Spleen (tissue), 11 donors: ENCODE measurements around the gene STING1. TPM values are rescaled to one million over a fixed set of nuclear protein-coding genes. Genes with fewer than 3 reads are reported as not detected.

ENCODE experiments used
- DNase-seq: peaks from one replicate; pipeline ENCODE4 v3.0.0-alpha.2; 2020
- H3K27ac ChIP-seq, 8 donors: fragments of 200-600 bp; sonication (generic) in 7 of 8; 1 replicate in 4 of 8; 2 replicates in 4 of 8; pipeline versions ENCODE4 v1.5.0 to v1.8.0; 2016 to 2021; ENCODE audit warnings: inconsistent platforms in 4 of 8, mild to moderate bottlenecking in 4 of 8, moderate library complexity in 1 of 8
- H3K27me3 ChIP-seq, 7 donors: fragments of 200-600 bp; sonication (generic) in 6 of 7; replicated peaks in 1 of 7; 1 replicate in 4 of 7; 2 replicates in 3 of 7; pipeline versions ENCODE4 v1.5.0 to v1.8.0; 2016 to 2021; ENCODE audit warnings: inconsistent platforms in 3 of 7, mild to moderate bottlenecking in 1 of 7
- H3K36me3 ChIP-seq, 6 donors: fragments of 200-600 bp; sonication (generic) in 5 of 6; 1 replicate in 4 of 6; 2 replicates in 2 of 6; pipeline versions ENCODE4 v1.5.0 to v1.8.0; 2016 to 2021; ENCODE audit warnings: inconsistent platforms in 2 of 6
- H3K4me1 ChIP-seq, 6 donors: fragments of 200-600 bp; sonication (generic) in 5 of 6; 1 replicate in 3 of 6; 2 replicates in 3 of 6; pipeline versions ENCODE4 v1.5.0 to v1.8.0; 2016 to 2021; ENCODE audit warnings: inconsistent platforms in 3 of 6
- H3K4me3 ChIP-seq, 8 donors: fragments of 200-600 bp; sonication (generic) in 7 of 8; 1 replicate in 4 of 8; 2 replicates in 4 of 8; pipeline versions ENCODE4 v1.5.0 to v1.8.0; 2016 to 2021; ENCODE audit warnings: inconsistent platforms in 4 of 8, mild to moderate bottlenecking in 4 of 8, moderate library complexity in 2 of 8
- H3K9me3 ChIP-seq, 8 donors: fragments of 200-600 bp; sonication (generic) in 7 of 8; 1 replicate in 4 of 8; 2 replicates in 4 of 8; pipeline versions ENCODE4 v1.5.0 to v1.8.0; 2016 to 2021; ENCODE audit warnings: inconsistent platforms in 4 of 8
- CTCF ChIP-seq, 11 experiments: fragments of 200-600 bp in 7 of 11; fragments of 450-650 bp in 4 of 11; sonication (generic) in 4 of 11; IDR thresholded peaks in 8 of 11; conservative IDR thresholded peaks in 3 of 11; 1 replicate in 7 of 11; 2 replicates in 4 of 11; pipeline versions ENCODE4 v1.4.0 to v1.8.0; 2016 to 2021; ENCODE audit warnings: antibody characterized with exemption in 11 of 11, inconsistent platforms in 4 of 11, mild to moderate bottlenecking in 1 of 11
- POLR2A ChIP-seq, 3 donors: fragments of 450-650 bp; IDR thresholded peaks; one replicate each; pipeline ENCODE4 v1.5.1; 2017; ENCODE audit warnings: antibody characterized with exemption in 3 of 3, mild to moderate bottlenecking in 1 of 3
- POLR2AphosphoS5 ChIP-seq, 3 donors: sonication (generic); formaldehyde crosslinking; IDR thresholded peaks; one replicate each; pipeline ENCODE4 v1.5.1; 2017; ENCODE audit warnings: antibody characterized with exemption in 3 of 3
- WGBS, 5 donors: extraction: QIAGEN DNeasy Blood & Tissue Kit in 3 of 5; methylation state at CpG; one replicate each; pipeline versions ENCODE4 v1.1.5 to v1.1.7; 2013 to 2018; 5-methylcytosine and 5-hydroxymethylcytosine counted together
- intact Hi-C: fragments of 100-400 bp; cut with DNase I; formaldehyde crosslinking; loops from one replicate; pipeline ENCODE4 v1.15.0; 2023; ENCODE audit warnings: low total_unique reads
- polyA plus RNA-seq, 3 donors: library from polyadenylated mRNA; stranded (reverse); fragments of 200-250 nt; gene quantifications; one replicate each; pipeline ENCODE4 v1.2.1, GENCODE V29; 2013
- total RNA-seq, 7 donors: library from RNA; depleted of rRNA in 3 of 7; stranded (reverse); fragments of >200 nt in 3 of 7; fragmentation: NEBNext Ultra II Directional in 4 of 7; extraction: Animal tissue kit (Norgen Biotek cat#: 25700) in 4 of 7; gene quantifications; one replicate each; pipeline versions ENCODE4 v1.1.0 to v1.2.1, GENCODE V29; 2016 to 2021
- donor health status: healthy with polysubstance abuse.
- donor health status: DM: no; HTN: no; CAD: no; lungs with moderate emphysema.
- donor health status: DM: no; HTN: no; CAD: no.
- donor health status: Bipolar disorder and iron deficiency.
- donor health status: healthy.
- donor health status: DM: no; HTN: no; CAD: no.
- donor health status: DM: yes; HTN: yes; CAD: no.

The STING1 gene
- total and polyA plus RNA-seq, 10 donors: 24.2 to 166 (median 104) TPM

- Histone ChIP-seq H3K36me3 (peaks cover 0 to 31% (median 19%) of the 10 kb centered on the region in 6 donors), H3K4me3 (no peak overlapping the region), H3K27me3 (no peaks in the 10 kb centered on the region), H3K9me3 (no peaks in the 10 kb centered on the region), H3K4me1 (peaks cover 20 to 96% (median 63%) of the 10 kb centered on the region in 6 donors), H3K27ac (peak overlapping the region; percentile 40 to 84 (median 71))
- no peak for DNase-seq
- intact Hi-C loops: no loop called here
- 71 to 84% (median 79%) methylated on average over 14 to 15 of the region's 15 CpGs for WGBS, 5 donors
- TF ChIP-seq POLR2AphosphoS5 (IDR thresholded peaks at IDR 0.05): peak in 1 of 3 donors; percentile 62
- TF ChIP-seq POLR2A (IDR thresholded peaks at IDR 0.05): no peak
Measured at GRCh38 chr5:139472386-139473030, 10.1 kb downstream of the STING1 start.

GRCh38 chr5:139470821-139471300 is 11.7 kb downstream of the STING1 start, which contains the start of gene SMIM33:
Gene SMIM33, plus strand, starts transcription at chr5:139471004. Its CDS starts 118 bp downstream, at chr5:139471122.
- H3K27me3 ChIP-seq: no peaks in the 10 kb centered on the region
- DNase-seq: peak; percentile 85
- peaks cover 18 to 80% (median 53%) of the 10 kb centered on the region in 6 donors for H3K4me1 ChIP-seq
- H3K9me3 ChIP-seq: no peaks in the 10 kb centered on the region
- intact Hi-C loops: no loop called here
- peak within 1 kb of the TSS in 5 of 8 donors; percentile 38 to 76 (median 49) for H3K27ac ChIP-seq
- no peak for TF ChIP-seq POLR2A (IDR thresholded peaks at IDR 0.05)
- TF ChIP-seq POLR2AphosphoS5 (IDR thresholded peaks at IDR 0.05): peak in 1 of 3 donors; percentile 61
- 22 to 36% (median 26%) methylated on average over 4 to 9 of the region's 9 CpGs for WGBS, 5 donors
- H3K36me3 ChIP-seq: peaks cover 0 to 14% (median 4%) of the 10 kb centered on the region in 6 donors
- peak within 1 kb of the TSS in 5 of 8 donors; percentile 4 to 56 (median 15) for H3K4me3 ChIP-seq

DNA sequence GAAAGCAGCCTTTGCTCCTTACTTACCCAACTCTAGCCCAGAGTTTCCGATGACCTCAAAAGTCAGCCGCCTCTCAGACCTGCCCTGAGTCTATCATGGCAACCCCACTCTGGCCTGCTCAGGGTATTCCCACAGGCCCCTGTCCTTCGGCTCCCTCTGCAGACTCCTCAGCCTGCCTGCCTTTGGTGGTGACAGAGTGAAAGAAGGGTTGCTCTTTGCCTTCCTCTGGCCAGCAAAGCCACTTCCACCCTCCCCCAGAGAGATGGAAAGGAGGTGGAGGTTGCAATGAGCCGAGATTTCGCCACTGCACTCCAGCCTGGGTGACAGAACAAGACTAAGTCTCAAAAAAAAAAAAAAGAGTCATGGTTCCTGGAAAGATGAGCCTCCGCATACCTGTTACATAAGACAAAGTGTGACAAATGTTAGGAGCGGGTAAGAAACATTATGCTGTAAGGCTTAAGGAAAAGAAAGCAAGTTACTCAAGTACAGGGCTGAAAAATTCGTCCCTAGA is 14.1 kb downstream of the STING1 start:
- Histone ChIP-seq H3K4me3 (no peak overlapping the region), H3K36me3 (no peaks in the 10 kb centered on the region), H3K4me1 (peaks cover 6 to 56% (median 32%) of the 10 kb centered on the region in 6 donors), H3K9me3 (no peaks in the 10 kb centered on the region), H3K27me3 (no peaks in the 10 kb centered on the region), H3K27ac (peak overlapping the region in 4 of 8 donors; percentile 35 to 59 (median 52))
- DNase-seq: no peak
- 46 to 76% (median 67%) methylated on average over 8 of the region's 8 CpGs for WGBS, 5 donors
- TF ChIP-seq CTCF (IDR thresholded peaks at IDR 0.05 in 8 of 11, conservative IDR thresholded peaks at IDR 0.05 in 3 of 11): no peak
- intact Hi-C loops: no loop called here

- peak within 1 kb of the TSS; percentile 27 to 80 (median 58) for H3K27ac ChIP-seq
- intact Hi-C loops: no loop called here
- no peaks in the 10 kb centered on the region for H3K36me3 ChIP-seq
- H3K9me3 ChIP-seq: no peaks in the 10 kb centered on the region
- peaks cover 0 to 51% (median 25%) of the 10 kb centered on the region in 6 donors for H3K4me1 ChIP-seq
- no peaks in the 10 kb centered on the region for H3K27me3 ChIP-seq
- peak; percentile 78 for DNase-seq
- WGBS, 5 donors: 68 to 81% (median 79%) methylated on average over 10 of the region's 10 CpGs
- TF ChIP-seq POLR2A (IDR thresholded peaks at IDR 0.05) (no peak), POLR2AphosphoS5 (IDR thresholded peaks at IDR 0.05) (peak; percentile 34 to 67 (median 60))
- peak within 1 kb of the TSS; percentile 3 to 63 (median 28) for H3K4me3 ChIP-seq
Measured at GRCh38 chr5:139462586-139463276, 19.8 kb downstream of the STING1 start, which contains the start of gene ECSCR. Gene ECSCR, minus strand, starts transcription at chr5:139462743. Its CDS starts 73 bp downstream, at chr5:139462670.

GRCh38 chr5:139461698-139462097 is 20.9 kb downstream of the STING1 start:
- TF ChIP-seq POLR2A (IDR thresholded peaks at IDR 0.05): no peak
- no peak for TF ChIP-seq POLR2AphosphoS5 (IDR thresholded peaks at IDR 0.05)
- TF ChIP-seq CTCF (IDR thresholded peaks at IDR 0.05 in 8 of 11, conservative IDR thresholded peaks at IDR 0.05 in 3 of 11): no peak
- DNase-seq: no peak
- intact Hi-C loops: no loop called here
- Histone ChIP-seq H3K9me3 (no peaks in the 10 kb centered on the region), H3K4me1 (peaks cover 0 to 60% (median 27%) of the 10 kb centered on the region in 6 donors), H3K36me3 (peaks cover 0 to 5% (median 0%) of the 10 kb centered on the region in 6 donors), H3K27ac (peak overlapping the region; percentile 27 to 80 (median 58)), H3K27me3 (no peaks in the 10 kb centered on the region), H3K4me3 (peak overlapping the region in 7 of 8 donors; percentile 19 to 63 (median 30))
- 69 to 84% (median 73%) methylated on average over 5 of the region's 5 CpGs for WGBS, 5 donors
